Measurements from ENCODE around the gene CLIC5.

Gene CLIC5

DNA sequence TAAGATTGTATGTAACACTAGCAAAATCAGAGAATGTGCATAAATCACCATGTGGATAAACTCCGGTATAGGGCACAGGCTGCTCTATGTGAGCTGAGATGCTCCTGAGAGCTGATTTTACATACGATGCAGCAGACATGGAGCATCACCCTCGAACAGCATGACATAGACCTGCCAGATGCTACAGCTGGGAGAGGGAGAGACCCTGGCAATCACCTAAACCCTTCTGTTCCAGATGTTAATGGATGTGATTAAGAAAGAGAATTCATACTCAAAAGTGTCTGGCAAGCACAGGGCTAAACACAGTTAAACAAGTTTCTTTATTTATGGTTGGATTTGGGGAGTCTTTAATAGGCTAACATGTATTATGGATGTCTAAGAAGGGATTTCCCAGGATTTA lies 157.0 kb downstream of the CLIC5 start:
- TF ChIP-seq RAD21 (IDR thresholded peaks at IDR 0.05; ENCODE audit: low read depth) (no peak), USF1 (IDR thresholded peaks at IDR 0.05) (no peak), TAF1 (IDR thresholded peaks at IDR 0.05; ENCODE audit: low read depth) (no peak), TEAD4 (IDR thresholded peaks at IDR 0.05) (no peak), EGR1 (IDR thresholded peaks at IDR 0.05) (no peak), ZBTB7A (IDR thresholded peaks at IDR 0.05; ENCODE audit: low read depth) (no peak), CEBPB (IDR thresholded peaks at IDR 0.05) (no peak), EP300 (IDR thresholded peaks at IDR 0.05; ENCODE audit: borderline replicate concordance) (no peak), CREB1 (IDR thresholded peaks at IDR 0.05; ENCODE audit: low read depth) (no peak), YY1 (IDR thresholded peaks at IDR 0.05; ENCODE audit: low read depth) (no peak), TCF12 (IDR thresholded peaks at IDR 0.05; ENCODE audit: low read depth) (no peak), NFIC (IDR thresholded peaks at IDR 0.05) (no peak), FOXM1 (IDR thresholded peaks at IDR 0.05; ENCODE audit: borderline replicate concordance, low read depth) (no peak)
- TF ChIP-seq, protein P1, sequence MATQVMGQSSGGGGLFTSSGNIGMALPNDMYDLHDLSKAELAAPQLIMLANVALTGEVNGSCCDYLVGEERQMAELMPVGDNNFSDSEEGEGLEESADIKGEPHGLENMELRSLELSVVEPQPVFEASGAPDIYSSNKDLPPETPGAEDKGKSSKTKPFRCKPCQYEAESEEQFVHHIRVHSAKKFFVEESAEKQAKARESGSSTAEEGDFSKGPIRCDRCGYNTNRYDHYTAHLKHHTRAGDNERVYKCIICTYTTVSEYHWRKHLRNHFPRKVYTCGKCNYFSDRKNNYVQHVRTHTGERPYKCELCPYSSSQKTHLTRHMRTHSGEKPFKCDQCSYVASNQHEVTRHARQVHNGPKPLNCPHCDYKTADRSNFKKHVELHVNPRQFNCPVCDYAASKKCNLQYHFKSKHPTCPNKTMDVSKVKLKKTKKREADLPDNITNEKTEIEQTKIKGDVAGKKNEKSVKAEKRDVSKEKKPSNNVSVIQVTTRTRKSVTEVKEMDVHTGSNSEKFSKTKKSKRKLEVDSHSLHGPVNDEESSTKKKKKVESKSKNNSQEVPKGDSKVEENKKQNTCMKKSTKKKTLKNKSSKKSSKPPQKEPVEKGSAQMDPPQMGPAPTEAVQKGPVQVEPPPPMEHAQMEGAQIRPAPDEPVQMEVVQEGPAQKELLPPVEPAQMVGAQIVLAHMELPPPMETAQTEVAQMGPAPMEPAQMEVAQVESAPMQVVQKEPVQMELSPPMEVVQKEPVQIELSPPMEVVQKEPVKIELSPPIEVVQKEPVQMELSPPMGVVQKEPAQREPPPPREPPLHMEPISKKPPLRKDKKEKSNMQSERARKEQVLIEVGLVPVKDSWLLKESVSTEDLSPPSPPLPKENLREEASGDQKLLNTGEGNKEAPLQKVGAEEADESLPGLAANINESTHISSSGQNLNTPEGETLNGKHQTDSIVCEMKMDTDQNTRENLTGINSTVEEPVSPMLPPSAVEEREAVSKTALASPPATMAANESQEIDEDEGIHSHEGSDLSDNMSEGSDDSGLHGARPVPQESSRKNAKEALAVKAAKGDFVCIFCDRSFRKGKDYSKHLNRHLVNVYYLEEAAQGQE (IDR thresholded peaks at IDR 0.05; ENCODE audit: low read depth): no peak
- TF ChIP-seq, protein P2, sequence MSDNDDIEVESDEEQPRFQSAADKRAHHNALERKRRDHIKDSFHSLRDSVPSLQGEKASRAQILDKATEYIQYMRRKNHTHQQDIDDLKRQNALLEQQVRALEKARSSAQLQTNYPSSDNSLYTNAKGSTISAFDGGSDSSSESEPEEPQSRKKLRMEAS (IDR thresholded peaks at IDR 0.05): no peak

- TF ChIP-seq RAD21 (IDR thresholded peaks at IDR 0.05; ENCODE audit: low read depth) (no peak), FOXM1 (IDR thresholded peaks at IDR 0.05; ENCODE audit: borderline replicate concordance, low read depth) (no peak), CEBPB (IDR thresholded peaks at IDR 0.05) (no peak), TEAD4 (IDR thresholded peaks at IDR 0.05) (no peak), EGR1 (IDR thresholded peaks at IDR 0.05) (no peak), EP300 (IDR thresholded peaks at IDR 0.05; ENCODE audit: borderline replicate concordance) (no peak), ZBTB7A (IDR thresholded peaks at IDR 0.05; ENCODE audit: low read depth) (no peak)
- TF ChIP-seq, protein P2 (IDR thresholded peaks at IDR 0.05): no peak
Observed at GRCh38 chr6:45857827-45858226, 157.8 kb downstream of the CLIC5 start.

DNA sequence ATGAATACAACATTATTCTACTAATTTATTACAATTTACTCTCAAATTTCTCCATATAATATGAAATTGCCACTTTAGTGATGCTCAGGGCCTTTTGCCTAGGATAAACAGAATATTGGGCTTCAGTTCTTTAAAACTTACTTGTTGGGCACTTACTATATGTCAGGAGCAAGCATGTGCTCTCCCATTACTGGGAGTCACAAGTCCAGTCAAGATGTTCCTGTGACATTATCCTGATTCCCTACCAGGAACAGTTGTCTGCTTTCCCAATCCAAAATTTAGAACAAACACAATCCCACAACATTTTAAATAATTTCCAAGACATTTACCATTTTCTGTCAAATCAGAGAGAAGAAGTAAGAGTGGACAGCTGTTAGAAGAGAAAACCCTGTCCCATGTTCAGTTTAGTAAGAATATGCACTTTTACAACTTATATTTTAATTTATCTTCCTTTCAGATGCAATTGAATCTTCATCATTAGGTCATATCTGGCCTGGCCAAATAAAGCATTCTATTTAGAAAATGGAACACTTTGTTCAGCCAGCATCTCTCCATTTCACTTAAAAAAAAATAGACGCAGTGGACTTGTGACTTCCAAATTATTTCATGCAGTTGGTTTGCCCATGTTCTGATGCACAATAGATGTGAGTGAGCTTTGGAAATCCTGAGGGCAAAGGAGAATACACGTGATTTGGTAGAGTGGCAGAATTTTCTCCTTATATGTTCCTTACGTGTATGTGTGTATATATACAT lies 159.8 kb downstream of the CLIC5 start:
- TF ChIP-seq CREB1 (IDR thresholded peaks at IDR 0.05; ENCODE audit: low read depth) (no peak), YY1 (IDR thresholded peaks at IDR 0.05; ENCODE audit: low read depth) (no peak), CEBPB (IDR thresholded peaks at IDR 0.05) (no peak), USF1 (IDR thresholded peaks at IDR 0.05) (no peak), NFIC (IDR thresholded peaks at IDR 0.05) (no peak), FOXM1 (IDR thresholded peaks at IDR 0.05; ENCODE audit: borderline replicate concordance, low read depth) (no peak), EP300 (IDR thresholded peaks at IDR 0.05; ENCODE audit: borderline replicate concordance) (no peak), RAD21 (IDR thresholded peaks at IDR 0.05; ENCODE audit: low read depth) (no peak), TEAD4 (IDR thresholded peaks at IDR 0.05) (no peak), TAF1 (IDR thresholded peaks at IDR 0.05; ENCODE audit: low read depth) (no peak), EGR1 (IDR thresholded peaks at IDR 0.05) (no peak)
- TF ChIP-seq, protein P2 (IDR thresholded peaks at IDR 0.05): no peak
- TF ChIP-seq, protein P1 (IDR thresholded peaks at IDR 0.05; ENCODE audit: low read depth): no peak

GRCh38 chr6:45854149-45854742 lies 161.4 kb downstream of the CLIC5 start:
- TF ChIP-seq, protein P1 (IDR thresholded peaks at IDR 0.05; ENCODE audit: low read depth): no peak
- no peak for TF ChIP-seq RAD21 (IDR thresholded peaks at IDR 0.05; ENCODE audit: low read depth)
- no peak for TF ChIP-seq NFIC (IDR thresholded peaks at IDR 0.05)
- no peak for TF ChIP-seq CREB1 (IDR thresholded peaks at IDR 0.05; ENCODE audit: low read depth)
- no peak for TF ChIP-seq USF1 (IDR thresholded peaks at IDR 0.05)
- no peak for TF ChIP-seq TCF12 (IDR thresholded peaks at IDR 0.05; ENCODE audit: low read depth)
- TF ChIP-seq FOXM1 (IDR thresholded peaks at IDR 0.05; ENCODE audit: borderline replicate concordance, low read depth): no peak
- TF ChIP-seq ZBTB7A (IDR thresholded peaks at IDR 0.05; ENCODE audit: low read depth): no peak
- TF ChIP-seq TEAD4 (IDR thresholded peaks at IDR 0.05): no peak
- TF ChIP-seq, protein P2 (IDR thresholded peaks at IDR 0.05): no peak
